ENCODE measurements around the gene SEMA5A.

DNA sequence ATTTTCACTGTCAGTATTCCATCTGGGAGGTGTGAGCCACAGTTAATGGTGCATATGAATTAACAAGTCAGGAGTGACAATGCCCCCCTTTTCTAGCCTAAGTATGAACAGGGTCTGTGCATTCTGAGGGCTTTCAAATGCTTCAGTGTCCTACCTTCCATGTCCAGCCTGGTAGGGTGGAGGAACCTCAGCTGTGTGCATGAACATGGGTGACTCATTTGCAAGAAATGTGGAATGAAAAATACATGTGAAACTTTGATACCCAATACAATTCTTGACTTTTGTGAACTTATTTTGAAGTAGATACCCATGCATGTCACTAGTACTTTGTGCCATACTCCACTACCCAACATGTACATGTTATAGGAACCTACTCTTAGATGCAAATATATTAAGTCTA, 375.8 kb downstream of the SEMA5A start:
- TF ChIP-seq, protein P1, sequence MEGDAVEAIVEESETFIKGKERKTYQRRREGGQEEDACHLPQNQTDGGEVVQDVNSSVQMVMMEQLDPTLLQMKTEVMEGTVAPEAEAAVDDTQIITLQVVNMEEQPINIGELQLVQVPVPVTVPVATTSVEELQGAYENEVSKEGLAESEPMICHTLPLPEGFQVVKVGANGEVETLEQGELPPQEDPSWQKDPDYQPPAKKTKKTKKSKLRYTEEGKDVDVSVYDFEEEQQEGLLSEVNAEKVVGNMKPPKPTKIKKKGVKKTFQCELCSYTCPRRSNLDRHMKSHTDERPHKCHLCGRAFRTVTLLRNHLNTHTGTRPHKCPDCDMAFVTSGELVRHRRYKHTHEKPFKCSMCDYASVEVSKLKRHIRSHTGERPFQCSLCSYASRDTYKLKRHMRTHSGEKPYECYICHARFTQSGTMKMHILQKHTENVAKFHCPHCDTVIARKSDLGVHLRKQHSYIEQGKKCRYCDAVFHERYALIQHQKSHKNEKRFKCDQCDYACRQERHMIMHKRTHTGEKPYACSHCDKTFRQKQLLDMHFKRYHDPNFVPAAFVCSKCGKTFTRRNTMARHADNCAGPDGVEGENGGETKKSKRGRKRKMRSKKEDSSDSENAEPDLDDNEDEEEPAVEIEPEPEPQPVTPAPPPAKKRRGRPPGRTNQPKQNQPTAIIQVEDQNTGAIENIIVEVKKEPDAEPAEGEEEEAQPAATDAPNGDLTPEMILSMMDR (IDR thresholded peaks at IDR 0.05; ENCODE audit: insufficient read depth, low read depth, low read length): no peak
- TF ChIP-seq EZH2 (IDR thresholded peaks at IDR 0.05; ENCODE audit: insufficient read depth, low read length): no peak

Measured in astrocyte (in vitro differentiated cells and primary cell).